ENCODE results near the gene CCDC167.

CCDC167 gene

DNA sequence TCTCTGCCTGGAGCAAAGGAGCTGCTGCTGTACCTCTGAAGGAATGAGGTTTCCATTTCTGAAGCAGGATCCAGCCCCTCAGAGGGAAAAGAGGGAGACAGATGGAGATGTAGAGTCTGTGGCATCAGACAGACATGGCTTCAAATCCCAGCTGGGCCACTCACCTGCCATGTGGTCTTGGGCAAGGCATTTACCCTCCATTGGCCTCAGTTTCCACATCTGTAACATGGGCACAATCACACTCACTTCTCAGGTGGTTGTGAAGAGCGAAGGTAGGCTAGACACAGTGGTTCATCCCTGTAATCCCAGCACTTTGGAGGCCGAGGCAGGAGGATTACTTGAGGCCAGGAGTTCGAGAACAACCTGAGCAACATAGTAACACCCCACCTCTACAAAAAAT, 32.4 kb upstream of the CCDC167 start:
- DNase-seq = no peak
- H3K4me1 ChIP-seq = peaks cover 11% of the 10 kb centered on the region
- H3K9me3 ChIP-seq = no peaks in the 10 kb centered on the region
- no peaks in the 10 kb centered on the region for H3K36me3 ChIP-seq
- TF ChIP-seq, protein P1, sequence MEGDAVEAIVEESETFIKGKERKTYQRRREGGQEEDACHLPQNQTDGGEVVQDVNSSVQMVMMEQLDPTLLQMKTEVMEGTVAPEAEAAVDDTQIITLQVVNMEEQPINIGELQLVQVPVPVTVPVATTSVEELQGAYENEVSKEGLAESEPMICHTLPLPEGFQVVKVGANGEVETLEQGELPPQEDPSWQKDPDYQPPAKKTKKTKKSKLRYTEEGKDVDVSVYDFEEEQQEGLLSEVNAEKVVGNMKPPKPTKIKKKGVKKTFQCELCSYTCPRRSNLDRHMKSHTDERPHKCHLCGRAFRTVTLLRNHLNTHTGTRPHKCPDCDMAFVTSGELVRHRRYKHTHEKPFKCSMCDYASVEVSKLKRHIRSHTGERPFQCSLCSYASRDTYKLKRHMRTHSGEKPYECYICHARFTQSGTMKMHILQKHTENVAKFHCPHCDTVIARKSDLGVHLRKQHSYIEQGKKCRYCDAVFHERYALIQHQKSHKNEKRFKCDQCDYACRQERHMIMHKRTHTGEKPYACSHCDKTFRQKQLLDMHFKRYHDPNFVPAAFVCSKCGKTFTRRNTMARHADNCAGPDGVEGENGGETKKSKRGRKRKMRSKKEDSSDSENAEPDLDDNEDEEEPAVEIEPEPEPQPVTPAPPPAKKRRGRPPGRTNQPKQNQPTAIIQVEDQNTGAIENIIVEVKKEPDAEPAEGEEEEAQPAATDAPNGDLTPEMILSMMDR (IDR thresholded peaks at IDR 0.05; ENCODE audit: low read depth, low read length) = no peak
- H3K27me3 ChIP-seq = no peaks in the 10 kb centered on the region
- no peak overlapping the region for H3K4me3 ChIP-seq (ENCODE audit: low read depth, low read length)

- Histone ChIP-seq H3K4me1 (peaks cover 6% of the 10 kb centered on the region), H3K36me3 (no peaks in the 10 kb centered on the region), H3K27me3 (no peaks in the 10 kb centered on the region), H3K9me3 (no peaks in the 10 kb centered on the region), H3K4me3 (ENCODE audit: low read depth, low read length) (no peak overlapping the region)
- no peak for DNase-seq
- TF ChIP-seq, protein P1 (IDR thresholded peaks at IDR 0.05; ENCODE audit: low read depth, low read length) = no peak
Measured at GRCh38 chr6:37531437-37532036, 31.8 kb upstream of the CCDC167 start.

- DNase-seq = no peak
- TF ChIP-seq, protein P1 (IDR thresholded peaks at IDR 0.05; ENCODE audit: low read depth, low read length) = no peak
- Histone ChIP-seq H3K27me3 (no peaks in the 10 kb centered on the region), H3K36me3 (no peaks in the 10 kb centered on the region), H3K9me3 (no peaks in the 10 kb centered on the region), H3K4me1 (peaks cover 5% of the 10 kb centered on the region), H3K4me3 (ENCODE audit: low read depth, low read length) (no peak overlapping the region)
Measured at GRCh38 chr6:37531026-37531425, 31.3 kb upstream of the CCDC167 start.

DNA sequence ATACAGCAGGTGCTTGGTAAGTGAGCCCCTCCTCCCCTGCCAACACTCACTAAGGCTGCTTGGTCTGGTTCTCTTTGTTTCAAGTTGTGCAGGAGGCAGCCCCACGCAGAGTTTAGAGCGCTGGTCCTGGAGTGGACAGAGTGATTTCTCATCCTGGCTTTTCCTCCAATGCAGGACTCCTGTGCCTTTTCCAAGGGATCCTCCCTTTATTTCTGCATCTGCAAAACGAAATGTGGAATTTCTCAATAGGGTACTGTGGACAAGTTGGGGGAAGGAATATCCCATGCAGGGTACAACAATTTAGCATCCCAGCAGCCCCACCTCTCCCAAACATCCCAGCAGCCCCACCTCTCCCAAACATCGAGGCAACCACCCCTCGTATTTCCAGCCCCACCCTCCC, 30.6 kb upstream of the CCDC167 start:
- TF ChIP-seq, protein P1 (IDR thresholded peaks at IDR 0.05; ENCODE audit: low read depth, low read length) = no peak
- Histone ChIP-seq H3K36me3 (no peaks in the 10 kb centered on the region), H3K9me3 (no peaks in the 10 kb centered on the region), H3K4me1 (peaks cover 2% of the 10 kb centered on the region), H3K27me3 (no peaks in the 10 kb centered on the region), H3K4me3 (ENCODE audit: low read depth, low read length) (no peak overlapping the region)
- DNase-seq = no peak

DNA sequence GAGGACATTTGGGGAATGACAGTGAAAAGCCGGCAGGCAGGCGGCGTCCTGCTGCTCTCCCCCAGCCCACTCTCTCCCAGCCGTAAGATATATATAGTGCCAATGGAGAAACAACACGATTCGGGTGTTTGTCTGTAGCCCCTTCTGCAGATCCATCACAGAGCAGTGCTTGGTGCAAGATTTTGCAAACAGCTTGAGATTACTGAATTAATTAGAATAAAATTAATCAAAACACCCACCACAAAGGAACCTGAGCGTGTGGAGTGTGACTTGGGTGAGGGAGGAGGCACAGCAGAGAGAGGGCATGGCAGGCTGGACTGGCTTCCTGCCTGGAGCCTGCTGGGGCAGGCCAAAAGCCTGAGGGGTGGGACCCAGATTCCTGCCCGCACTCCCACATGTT, 28.8 kb upstream of the CCDC167 start:
- no peaks in the 10 kb centered on the region for H3K27me3 ChIP-seq
- no peaks in the 10 kb centered on the region for H3K36me3 ChIP-seq
- no peak for DNase-seq
- TF ChIP-seq, protein P1 (IDR thresholded peaks at IDR 0.05; ENCODE audit: low read depth, low read length) = no peak
- no peaks in the 10 kb centered on the region for H3K4me1 ChIP-seq
- H3K4me3 ChIP-seq (ENCODE audit: low read depth, low read length) = no peak overlapping the region
- H3K9me3 ChIP-seq = no peaks in the 10 kb centered on the region

DNA sequence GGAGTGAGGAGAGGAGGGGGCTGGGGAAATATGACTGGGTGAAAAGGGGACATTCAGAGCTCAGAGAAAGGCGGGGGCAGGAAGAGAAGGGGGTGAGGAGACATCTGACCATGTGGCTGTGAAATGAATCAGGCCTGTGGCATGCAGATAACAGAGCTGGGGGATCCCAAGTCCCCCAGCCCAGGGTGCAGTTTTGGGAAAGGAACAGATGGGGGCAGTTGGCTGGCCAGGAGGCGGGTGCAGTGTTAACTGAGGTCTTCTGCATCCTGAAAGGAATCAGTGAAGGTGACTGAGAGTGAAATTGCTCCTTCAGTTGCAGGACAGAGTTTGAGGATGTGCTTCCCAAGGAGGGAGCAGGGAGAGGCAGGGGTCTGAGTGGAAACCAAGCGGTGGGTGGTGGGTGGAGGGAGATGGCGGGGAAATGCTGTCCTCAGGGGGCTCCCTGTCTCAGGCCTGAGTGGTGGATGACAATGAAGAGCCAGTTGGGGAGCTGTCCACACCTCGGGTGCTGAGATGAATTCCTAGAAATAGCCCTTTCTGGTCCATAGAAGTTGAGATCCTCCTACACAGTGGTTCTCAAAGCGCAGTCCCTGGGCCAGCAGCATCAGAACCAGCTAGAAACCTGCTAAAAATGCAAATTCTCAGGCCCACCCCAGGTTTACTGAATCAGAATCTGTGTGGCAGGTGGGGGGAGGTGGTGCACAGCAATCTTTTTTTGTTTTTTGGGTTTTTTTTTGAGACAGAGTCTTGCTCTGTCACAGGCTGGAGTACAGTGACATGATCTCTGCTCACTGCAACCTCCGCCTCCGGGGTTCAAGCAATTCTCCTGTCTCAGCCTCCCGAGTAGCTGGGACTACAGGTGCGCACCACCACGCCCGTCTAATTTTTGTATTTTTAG, 26.0 kb upstream of the CCDC167 start:
- Histone ChIP-seq H3K36me3 (no peaks in the 10 kb centered on the region), H3K4me3 (ENCODE audit: low read depth, low read length) (no peak overlapping the region), H3K4me1 (no peaks in the 10 kb centered on the region), H3K27me3 (no peaks in the 10 kb centered on the region), H3K9me3 (no peaks in the 10 kb centered on the region)
- TF ChIP-seq, protein P1 (IDR thresholded peaks at IDR 0.05; ENCODE audit: low read depth, low read length) = no peak
- DNase-seq = no peak
